Measurements from ENCODE around the gene PKM. TPM values are rescaled to one million over a fixed set of nuclear protein-coding genes. Genes with fewer than 3 reads are reported as not detected.

PKM gene
- total and polyA plus RNA-seq, 9 of the 15 experiments (the other 6 are each of a cell fraction or from before 2014, with no cell fraction given): 140 to 825 (median 383) TPM

- TF ChIP-seq SFPQ (IDR thresholded peaks at IDR 0.05; ENCODE audit: low read depth, low read length) (no peak), TCF7 (IDR thresholded peaks at IDR 0.05; ENCODE audit: borderline replicate concordance) (no peak), ARID2 (IDR thresholded peaks at IDR 0.05) (no peak), TBL1XR1 (IDR thresholded peaks at IDR 0.05; ENCODE audit: low read length in 2 of 2) (no peak), ZNF274 (IDR thresholded peaks at IDR 0.05; ENCODE audit: borderline replicate concordance, low read depth, low read length) (no peak), ZNF644 (tag; IDR thresholded peaks at IDR 0.05; ENCODE audit: low read depth) (no peak), RNF2 (IDR thresholded peaks at IDR 0.05) (peak; percentile 79), LCOR (CRISPR knock-in tag; IDR thresholded peaks at IDR 0.05) (peak; percentile 67), XRCC3 (IDR thresholded peaks at IDR 0.05) (no peak), ZBTB11 (CRISPR knock-in tag; IDR thresholded peaks at IDR 0.05) (0 out of 6 replicates have a peak, but pooled peaks of 1 of the 3 experiments have one; percentile 32), ETV5 (CRISPR knock-in tag; IDR thresholded peaks at IDR 0.05; ENCODE audit: low read depth) (no peak; the same call in 1 of the 2 replicates), HLTF (IDR thresholded peaks at IDR 0.05) (no peak), FOXK2 (conservative IDR thresholded peaks at IDR 0.05 in 1 of 2, IDR thresholded peaks at IDR 0.05 in 1 of 2; ENCODE audit: low read depth in 2 of 2) (peak in 1 of 2 experiments; percentile 62; a peak in 2 of 4 replicates), GATAD2A (IDR thresholded peaks at IDR 0.05) (no peak), NCOA6 (IDR thresholded peaks at IDR 0.05) (no peak), BCOR (IDR thresholded peaks at IDR 0.05) (peak; percentile 24; the same call in 1 of the 2 replicates), ZNF764 (CRISPR knock-in tag; IDR thresholded peaks at IDR 0.05; ENCODE audit: low read depth) (no peak), BRF1 (IDR thresholded peaks at IDR 0.05; ENCODE audit: borderline replicate concordance, extremely low read depth, insufficient read length) (no peak), CBFA2T2 (conservative IDR thresholded peaks at IDR 0.05) (0 out of 2 replicates have a peak, but pooled peaks have one; percentile 42), USF1 (CRISPR knock-in tag; IDR thresholded peaks at IDR 0.05) (peak; percentile 96), ZNF184 (CRISPR knock-in tag; IDR thresholded peaks at IDR 0.05) (no peak), HES1 (IDR thresholded peaks at IDR 0.05; ENCODE audit: low read depth) (no peak)
Measured at GRCh38 chr15:72272213-72272996, 41.4 kb upstream of the PKM start, which contains the start of gene PARP6 (continued).
